B cell (primary cell): ENCODE measurements around the gene ARFGEF2. TPM values are rescaled to one million over a fixed set of nuclear protein-coding genes. Genes with fewer than 3 reads are reported as not detected.

Experiments
- ATAC-seq: fragments of 200-7000 bp; cut with Tn5 transposase; one replicate; pipeline ENCODE4 v1.10.0; 2021; ENCODE audit warnings: low read depth, mild to moderate bottlenecking, moderate number of reproducible peaks, moderate library complexity
- CTCF ChIA-PET: fragments of 350-600 bp; sonication (Branson Sonifier 250); formaldehyde crosslinking; loops from one replicate; lab custom pipeline; 2021; ENCODE audit warnings: antibody characterized with exemption, inconsistent platforms; lab: Charles Lee
- POLR2A ChIA-PET: fragments of 350-600 bp; sonication (Branson Sonifier 250); formaldehyde crosslinking; loops from one replicate; lab custom pipeline; 2021; ENCODE audit warnings: antibody characterized with exemption; lab: Charles Lee
- DNase-seq: peaks from one replicate; pipeline ENCODE4 v3.0.0; 2013
- H2AFZ ChIP-seq: 2 replicates; pipeline ENCODE4 v1.6.1; 2012; ENCODE audit warnings: mild to moderate bottlenecking, low read depth, low read length; ENCODE audit not compliant: insufficient read depth, poor library complexity, severe bottlenecking
- H3K27ac ChIP-seq, 2 donors: 1 replicate in 1 of 2; 2 replicates in 1 of 2; pipeline ENCODE4 v1.5.1; 2012 to 2013; ENCODE audit warnings: low read length in 2 of 2, mild to moderate bottlenecking in 2 of 2, moderate library complexity in 1 of 2
- H3K27me3 ChIP-seq, 4 experiments: fragments of 200-600 bp in 1 of 4; sonication (generic) in 1 of 4; replicated peaks in 1 of 4; 1 replicate in 2 of 4; 2 replicates in 2 of 4; pipeline versions ENCODE4 v1.6.1 to v1.7.0; 2013 to 2016; ENCODE audit warnings: low read length in 3 of 4, mild to moderate bottlenecking in 2 of 4, mixed read lengths in 1 of 4, moderate library complexity in 1 of 4; ENCODE audit not compliant: insufficient read depth in 4 of 4, control insufficient read depth in 3 of 4; ENCODE audit errors: control extremely low read depth in 1 of 4
- H3K36me3 ChIP-seq, 2 experiments: replicated peaks in 1 of 2; 1 replicate in 1 of 2; 2 replicates in 1 of 2; pipeline versions ENCODE4 v1.6.1 to v1.7.1; 2013; ENCODE audit warnings: low read length in 1 of 2; ENCODE audit not compliant: insufficient read depth in 2 of 2, control insufficient read depth in 1 of 2; ENCODE audit errors: control extremely low read depth in 1 of 2, extremely low read depth in 1 of 2
- H3K4me1 ChIP-seq, 2 donors: fragments of 200-600 bp in 1 of 2; sonication (generic) in 1 of 2; 1 replicate in 1 of 2; 2 replicates in 1 of 2; pipeline versions ENCODE4 v1.5.1 to v1.6.1; 2013 to 2017; ENCODE audit warnings: low read length in 2 of 2; ENCODE audit not compliant: control insufficient read depth in 2 of 2, insufficient read depth in 2 of 2
- H3K4me2 ChIP-seq: replicated peaks from 2 replicates; pipeline ENCODE3; 2012; ENCODE audit warnings: mild to moderate bottlenecking, low read depth, low read length; ENCODE audit not compliant: poor library complexity, severe bottlenecking
- H3K4me3 ChIP-seq, 5 experiments: fragments of 200-600 bp in 1 of 5; sonication (generic) in 1 of 5; 1 replicate in 3 of 5; 2 replicates in 2 of 5; pipeline versions ENCODE4 v1.5.1 to v1.7.0; 2011 to 2016; ENCODE audit warnings: low read length in 4 of 5, mild to moderate bottlenecking in 4 of 5, low read depth in 2 of 5, control low read depth in 1 of 5, moderate library complexity in 1 of 5; ENCODE audit not compliant: insufficient read depth in 1 of 5; ENCODE audit errors: control extremely low read depth in 1 of 5, extremely low read depth in 1 of 5
- H3K79me2 ChIP-seq: fragments of 200-600 bp; sonication (generic); one replicate; pipeline ENCODE4 v1.6.0; 2016; ENCODE audit warnings: low read length; ENCODE audit not compliant: control insufficient read depth, insufficient read depth
- H3K9ac ChIP-seq: fragments of 200-600 bp; sonication (generic); 2 replicates; pipeline ENCODE4 v1.6.1; 2017; ENCODE audit warnings: mild to moderate bottlenecking, low read length, moderate library complexity
- H3K9me3 ChIP-seq, 3 donors: one replicate each; pipeline versions ENCODE4 v1.6.1 to v1.7.1; 2013; ENCODE audit warnings: low read length in 2 of 3; ENCODE audit not compliant: control insufficient read depth in 2 of 3, insufficient read depth in 1 of 3; ENCODE audit errors: control extremely low read depth in 1 of 3
- H4K20me1 ChIP-seq: 2 replicates; pipeline ENCODE4 v1.6.0; 2012; ENCODE audit warnings: mild to moderate bottlenecking, low read length; ENCODE audit not compliant: insufficient read depth, control insufficient read depth, poor library complexity, severe bottlenecking
- H3K27ac Mint-ChIP-seq: one replicate; pipeline ENCODE4 v1.8.0; 2021; ENCODE audit warnings: mixed read lengths
- H3K27me3 Mint-ChIP-seq: one replicate; pipeline ENCODE4 v1.8.0; 2021; ENCODE audit warnings: mixed read lengths
- H3K4me1 Mint-ChIP-seq: one replicate; pipeline ENCODE4 v1.8.0; 2021; ENCODE audit warnings: mixed read lengths
- H3K4me3 Mint-ChIP-seq: one replicate; pipeline ENCODE4 v1.8.0; 2021; ENCODE audit warnings: mixed read lengths
- H3K9me3 Mint-ChIP-seq: one replicate; pipeline ENCODE4 v1.8.0; 2022; ENCODE audit warnings: mixed read lengths; ENCODE audit not compliant: insufficient read depth
- EZH2 ChIP-seq: IDR thresholded peaks from 2 replicates; pipeline ENCODE4 v1.6.1; 2012; ENCODE audit warnings: borderline replicate concordance, low read depth, mild to moderate bottlenecking, moderate library complexity, low read length; ENCODE audit not compliant: insufficient read depth, poor library complexity, severe bottlenecking
- WGBS: methylation state at CpG from one replicate; pipeline ENCODE4 v1.1.5; 2013; ENCODE audit warnings: missing lambda C conversion rate; ENCODE audit not compliant: insufficient coverage; 5-methylcytosine and 5-hydroxymethylcytosine counted together
- intact Hi-C: fragments of 100-400 bp; cut with micrococcal nuclease; formaldehyde crosslinking; loops from one replicate; pipeline ENCODE4 v1.10.0; 2022
- polyA plus RNA-seq: library from polyadenylated mRNA; depleted of rRNA; stranded (reverse); fragments of >200 nt; gene quantifications from 2 replicates; pipeline ENCODE4 v1.2.3, GENCODE V29; 2012
- total RNA-seq, 2 donors: library from RNA; stranded (reverse); fragments of 120-200 nt in 1 of 2; gene quantifications; 1 replicate in 1 of 2; 2 replicates in 1 of 2; pipeline versions ENCODE4 v1.2.3 to v1.2.4, GENCODE V29; 2013 to 2022
- TF ChIP-seq, protein P1 (sequence below): fragments of 200-600 bp; IDR thresholded peaks from one replicate; pipeline ENCODE4 v1.8.0; 2022; ENCODE audit warnings: antibody characterized with exemption, mild to moderate bottlenecking

The ARFGEF2 gene
- total and polyA plus RNA-seq, 2 donors (not counting 1 experiment from before 2014, with no cell fraction given): 10.8 to 34.3 TPM

DNA sequence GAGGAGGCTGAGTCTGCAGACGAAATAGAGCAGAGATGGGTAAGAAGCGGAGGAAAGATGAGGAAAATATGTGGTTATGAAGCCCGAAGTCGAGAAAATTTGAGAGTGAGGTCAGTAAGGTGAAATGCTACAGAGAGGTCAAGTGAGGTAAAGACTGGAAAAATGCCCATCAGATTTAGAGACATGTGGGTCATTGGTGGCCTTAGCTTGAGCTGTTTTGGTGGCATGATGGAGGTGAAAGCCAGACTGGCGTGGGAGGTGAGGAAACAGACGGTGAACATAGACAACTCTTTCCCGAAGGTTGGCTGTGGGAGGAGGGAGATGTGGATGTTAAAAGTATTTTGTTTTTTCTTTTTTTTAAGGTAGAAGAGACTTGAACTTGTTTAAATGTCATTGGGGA lies 9.4 kb downstream of the ARFGEF2 start:
- Histone ChIP-seq H3K4me1 (peaks cover 11 to 13% of the 10 kb centered on the region in 2 donors), H3K27me3 (no peaks in the 10 kb centered on the region), H3K27ac (no peak overlapping the region), H3K4me3 (no peak overlapping the region), H3K4me2 (no peak overlapping the region), H4K20me1 (peaks cover 75% of the 10 kb centered on the region), H3K79me2 (peaks cover 90% of the 10 kb centered on the region), H2AFZ (no peak overlapping the region), H3K9ac (no peak overlapping the region), H3K9me3 (no peaks in the 10 kb centered on the region), H3K36me3 (peaks cover 0 to 8% of the 10 kb centered on the region in 2 experiments)
- no peak for DNase-seq
- ATAC-seq: no peak
- Mint-ChIP-seq H3K9me3 (no peaks in the 10 kb centered on the region), H3K27ac (no peak overlapping the region), H3K4me1 (peaks cover 27% of the 10 kb centered on the region), H3K27me3 (no peaks in the 10 kb centered on the region), H3K4me3 (no peak overlapping the region)
- ChIA-PET CTCF (no interaction called here), POLR2A (no interaction called here)
- TF ChIP-seq, protein P1, sequence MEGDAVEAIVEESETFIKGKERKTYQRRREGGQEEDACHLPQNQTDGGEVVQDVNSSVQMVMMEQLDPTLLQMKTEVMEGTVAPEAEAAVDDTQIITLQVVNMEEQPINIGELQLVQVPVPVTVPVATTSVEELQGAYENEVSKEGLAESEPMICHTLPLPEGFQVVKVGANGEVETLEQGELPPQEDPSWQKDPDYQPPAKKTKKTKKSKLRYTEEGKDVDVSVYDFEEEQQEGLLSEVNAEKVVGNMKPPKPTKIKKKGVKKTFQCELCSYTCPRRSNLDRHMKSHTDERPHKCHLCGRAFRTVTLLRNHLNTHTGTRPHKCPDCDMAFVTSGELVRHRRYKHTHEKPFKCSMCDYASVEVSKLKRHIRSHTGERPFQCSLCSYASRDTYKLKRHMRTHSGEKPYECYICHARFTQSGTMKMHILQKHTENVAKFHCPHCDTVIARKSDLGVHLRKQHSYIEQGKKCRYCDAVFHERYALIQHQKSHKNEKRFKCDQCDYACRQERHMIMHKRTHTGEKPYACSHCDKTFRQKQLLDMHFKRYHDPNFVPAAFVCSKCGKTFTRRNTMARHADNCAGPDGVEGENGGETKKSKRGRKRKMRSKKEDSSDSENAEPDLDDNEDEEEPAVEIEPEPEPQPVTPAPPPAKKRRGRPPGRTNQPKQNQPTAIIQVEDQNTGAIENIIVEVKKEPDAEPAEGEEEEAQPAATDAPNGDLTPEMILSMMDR: no peak
- TF ChIP-seq EZH2: no peak
- 97% methylated on average over 7 of the region's 7 CpGs for WGBS
- intact Hi-C loops: no loop called here

DNA sequence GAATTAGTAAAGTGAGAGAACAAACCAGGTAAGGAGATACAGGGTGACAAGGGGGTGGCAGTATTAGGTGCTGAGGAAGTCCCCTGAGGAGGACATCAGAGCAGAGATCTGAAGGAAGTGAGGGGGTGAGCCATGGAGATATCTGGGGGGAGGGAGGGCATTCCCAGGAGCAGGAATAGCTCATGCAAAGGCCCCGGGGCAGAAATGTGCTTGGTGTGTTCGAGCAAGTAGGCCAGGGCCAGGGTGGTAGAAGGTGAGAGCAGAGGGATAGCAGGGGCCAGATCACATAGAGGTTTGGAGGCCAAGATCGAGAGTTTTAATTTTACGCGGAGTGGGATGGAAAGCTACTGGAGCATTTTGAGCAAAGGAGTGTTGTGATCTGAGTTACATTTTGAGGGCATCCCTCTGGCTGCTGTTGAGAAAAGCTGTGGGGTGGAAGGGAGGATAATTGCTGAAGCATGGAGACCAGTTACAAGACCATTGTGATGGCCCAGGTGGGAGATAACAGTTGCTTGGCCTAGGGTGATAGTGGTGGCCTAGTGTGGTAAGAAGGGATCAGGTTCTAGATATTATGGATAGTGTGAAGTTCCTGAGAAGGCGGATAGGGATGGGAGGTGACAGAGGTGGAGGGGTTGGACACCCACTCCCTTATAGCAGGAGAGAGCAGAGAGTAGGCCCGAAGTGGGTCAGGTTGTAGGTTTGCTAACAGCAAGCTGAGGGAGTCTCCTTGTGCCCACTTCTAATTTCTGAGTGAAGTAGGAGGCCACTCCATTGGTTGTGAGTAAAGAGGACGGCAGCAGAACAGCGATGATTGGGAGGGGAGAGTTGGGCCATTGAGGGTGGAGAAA lies 10.2 kb downstream of the ARFGEF2 start:
- Histone ChIP-seq H3K4me3 (no peak overlapping the region), H3K79me2 (peaks cover 81% of the 10 kb centered on the region), H3K36me3 (peaks cover 0 to 8% of the 10 kb centered on the region in 2 experiments), H3K4me1 (peaks cover 3 to 5% of the 10 kb centered on the region in 2 donors), H3K4me2 (no peak overlapping the region), H3K27me3 (no peaks in the 10 kb centered on the region), H3K9me3 (no peaks in the 10 kb centered on the region), H2AFZ (no peak overlapping the region), H3K27ac (no peak overlapping the region), H3K9ac (no peak overlapping the region), H4K20me1 (peaks cover 69% of the 10 kb centered on the region)
- no peak for TF ChIP-seq EZH2
- TF ChIP-seq, protein P1: no peak
- Mint-ChIP-seq H3K27me3 (no peaks in the 10 kb centered on the region), H3K27ac (no peak overlapping the region), H3K4me3 (no peak overlapping the region), H3K4me1 (peaks cover 18% of the 10 kb centered on the region), H3K9me3 (no peaks in the 10 kb centered on the region)
- intact Hi-C loops: no loop called here
- CTCF ChIA-PET: interaction anchor here (1.3 kb wide), 1 partner anchor 7 kb away, joined by 3 read pairs; no protein-coding TSS in a partner anchor
- POLR2A ChIA-PET: no interaction called here
- WGBS: 97% methylated on average over 9 of the region's 9 CpGs
- DNase-seq (no peak), ATAC-seq (no peak)
